HepG2 (cell line): ENCODE measurements around the gene ODC1. TPM values are rescaled to one million over a fixed set of nuclear protein-coding genes. Genes with fewer than 3 reads are reported as not detected.
A peak's percentile ranks its signal among the peaks of the same experiment; 100 is the strongest.

Source experiments
- ATAC-seq: fragments of 200-7000 bp; cut with Tn5 transposase; 3 replicates; pipeline ENCODE4 v1.9.1; 2020; ENCODE audit warnings: mild to moderate bottlenecking, moderate library complexity
- BruUV-seq: library from RNA; stranded (reverse); fragments of 400-500 nt; replicated peaks from 2 replicates; lab custom pipeline; 2021; lab: Mats Ljungman, UMichigan
- CTCF ChIA-PET: fragments of 300-600 bp; formaldehyde crosslinking; extraction: SDS; loops from one replicate; lab custom pipeline; 2021; ENCODE audit warnings: low total read pairs, inconsistent platforms, low intra/inter-chr PET ratio; lab: Yijun Ruan, JAX
- POLR2A ChIA-PET: fragments of 350-600 bp; sonication (Branson Sonifier 250); formaldehyde crosslinking; loops from one replicate; lab custom pipeline; 2020; ENCODE audit warnings: antibody characterized with exemption, inconsistent platforms; lab: Yijun Ruan, JAX
- DNase-seq: peaks from one replicate; pipeline ENCODE4 v3.0.0-alpha.2; 2015; ENCODE audit warnings: low spot score
- FAIRE-seq: peaks from 3 replicates; lab custom pipeline; 2011; peaks lifted over from hg19 to GRCh38; lab: Jason Lieb, UNC
- H2AFZ ChIP-seq: one replicate; pipeline ENCODE4 v1.6.1; 2011; ENCODE audit warnings: low read length, inconsistent platforms
- H3K27ac ChIP-seq: fragments of 300-600 bp; 3 replicates; pipeline ENCODE4 v1.8.0; 2011; ENCODE audit warnings: mixed run types, mild to moderate bottlenecking, mixed read lengths, low read length, inconsistent platforms; ENCODE audit not compliant: insufficient read depth; ENCODE audit errors: extremely low read length
- H3K27me3 ChIP-seq, 2 experiments: fragments of 200-600 bp in 1 of 2; 2 replicates in 1 of 2; 3 replicates in 1 of 2; pipeline versions ENCODE4 v1.6.0 to v1.8.0; 2011; ENCODE audit warnings: low read length in 2 of 2, mild to moderate bottlenecking in 2 of 2, moderate library complexity in 2 of 2, inconsistent platforms in 1 of 2; ENCODE audit not compliant: insufficient read depth in 2 of 2, control insufficient read depth in 1 of 2
- H3K36me3 ChIP-seq, 2 experiments: fragments of 200-600 bp in 1 of 2; replicated peaks in 1 of 2; 2 replicates in 1 of 2; 3 replicates in 1 of 2; pipeline versions ENCODE4 v1.5.1 to v1.8.0; 2011; ENCODE audit warnings: low read length in 2 of 2, inconsistent platforms in 1 of 2; ENCODE audit not compliant: insufficient read depth in 2 of 2, control insufficient read depth in 1 of 2
- H3K4me1 ChIP-seq: 2 replicates; pipeline ENCODE4 v1.5.1; 2012; ENCODE audit warnings: low read length, inconsistent platforms; ENCODE audit not compliant: insufficient read depth
- H3K4me2 ChIP-seq: 2 replicates; pipeline ENCODE4 v1.6.0; 2011; ENCODE audit warnings: low read depth, low read length, inconsistent platforms
- H3K4me3 ChIP-seq, 3 experiments: fragments of 200-600 bp in 1 of 3; sonication (generic), shearing (Covaris generic) in 1 of 3; replicated peaks in 1 of 3; 2 replicates each; pipeline ENCODE4 v1.5.1; 2011 to 2016; ENCODE audit warnings: low read length in 3 of 3, inconsistent platforms in 2 of 3, low read depth in 2 of 3, mild to moderate bottlenecking in 2 of 3, control low read depth in 1 of 3, mixed read lengths in 1 of 3; ENCODE audit not compliant: insufficient read depth in 1 of 3
- H3K79me2 ChIP-seq: one replicate; pipeline ENCODE4 v1.6.1; 2011; ENCODE audit warnings: low read length, inconsistent platforms; ENCODE audit not compliant: insufficient read depth
- H3K9ac ChIP-seq: 2 replicates; pipeline ENCODE4 v1.6.0; 2011; ENCODE audit warnings: mild to moderate bottlenecking, low read depth, low read length, inconsistent platforms; ENCODE audit not compliant: insufficient read depth
- H3K9me3 ChIP-seq: 2 replicates; pipeline ENCODE4 v1.5.1; 2012; ENCODE audit warnings: mild to moderate bottlenecking, low read length
- H4K20me1 ChIP-seq: 2 replicates; pipeline ENCODE4 v1.6.0; 2011; ENCODE audit warnings: inconsistent platforms, mild to moderate bottlenecking, low read length, moderate library complexity; ENCODE audit not compliant: insufficient read depth
- ESRRA ChIP-seq: sonication (generic); formaldehyde crosslinking; IDR thresholded peaks from 2 replicates; pipeline ENCODE4 v1.5.1; 2020; ENCODE audit warnings: mild to moderate bottlenecking, low read depth, missing genetic modification reagents
- FOXO4 ChIP-seq: sonication (generic); formaldehyde crosslinking; conservative IDR thresholded peaks from 2 replicates; pipeline ENCODE4 v1.8.1; 2023; ENCODE audit warnings: missing genetic modification reagents
- HNRNPUL1 ChIP-seq: fragments of 200-400 bp; formaldehyde crosslinking; IDR thresholded peaks from 2 replicates; pipeline ENCODE4 v1.6.1; 2017; ENCODE audit warnings: low read depth, mild to moderate bottlenecking, low read length, moderate library complexity
- HOXA3 ChIP-seq: sonication (generic); formaldehyde crosslinking; IDR thresholded peaks from 2 replicates; pipeline ENCODE4 v1.5.0; 2020; ENCODE audit warnings: missing genetic modification reagents
- HOXA5 ChIP-seq: sonication (generic); formaldehyde crosslinking; IDR thresholded peaks from 2 replicates; pipeline ENCODE4 v1.4.0; 2020; ENCODE audit warnings: missing genetic modification reagents
- JUNB ChIP-seq: sonication (generic); formaldehyde crosslinking; IDR thresholded peaks from 2 replicates; pipeline ENCODE4 v1.8.0; 2022; ENCODE audit warnings: missing genetic modification reagents, mild to moderate bottlenecking, borderline replicate concordance
- MIXL1 ChIP-seq: IDR thresholded peaks from 2 replicates; pipeline ENCODE4 v1.6.1; 2016
- NCOA2 ChIP-seq: sonication (generic); formaldehyde crosslinking; IDR thresholded peaks from 2 replicates; pipeline ENCODE4 v1.8.0; 2022; ENCODE audit warnings: inconsistent platforms
- NFKBIZ ChIP-seq: IDR thresholded peaks from 2 replicates; pipeline ENCODE4 v1.6.1; 2018; ENCODE audit warnings: missing genetic modification reagents, missing compliant biosample characterization
- PATZ1 ChIP-seq: sonication (generic); formaldehyde crosslinking; IDR thresholded peaks from 2 replicates; pipeline ENCODE4 v1.4.0; 2020; ENCODE audit warnings: missing genetic modification reagents
- SOX13 ChIP-seq, 3 experiments: fragments of 450-650 bp in 1 of 3; sonication (generic) in 1 of 3; formaldehyde crosslinking in 1 of 3; IDR thresholded peaks in 2 of 3; conservative IDR thresholded peaks in 1 of 3; 2 replicates each; pipeline versions ENCODE4 v1.5.0 to v1.6.1; 2016 to 2020; ENCODE audit warnings: antibody characterized with exemption in 1 of 3, mild to moderate bottlenecking in 1 of 3, missing compliant biosample characterization in 1 of 3, missing genetic modification reagents in 1 of 3, moderate library complexity in 1 of 3
- TEAD3 ChIP-seq: optimal IDR thresholded peaks from 2 replicates; pipeline ENCODE3; 2016; ENCODE audit warnings: borderline replicate concordance
- TFAP4 ChIP-seq: sonication (generic); IDR thresholded peaks from 2 replicates; pipeline ENCODE4 v1.6.1; 2016; ENCODE audit warnings: low read depth, borderline replicate concordance
- ZBTB25 ChIP-seq: IDR thresholded peaks from 2 replicates; pipeline ENCODE4 v1.6.1; 2018; ENCODE audit warnings: missing genetic modification reagents
- ZNF350 ChIP-seq: sonication (generic); formaldehyde crosslinking; IDR thresholded peaks from 2 replicates; pipeline ENCODE4 v1.4.0; 2020; ENCODE audit warnings: mild to moderate bottlenecking, low read depth, missing genetic modification reagents, borderline replicate concordance
- ZNF431 ChIP-seq: sonication (generic); formaldehyde crosslinking; IDR thresholded peaks from 2 replicates; pipeline ENCODE4 v1.9.0; 2022; ENCODE audit warnings: missing genetic modification reagents, low read depth, mild to moderate bottlenecking, borderline replicate concordance
- ZNF614 ChIP-seq: IDR thresholded peaks from 2 replicates; pipeline ENCODE4 v1.6.1; 2018; ENCODE audit warnings: missing biosample characterization, missing genetic modification reagents, inconsistent platforms, borderline replicate concordance
- ZNF768 ChIP-seq: sonication (generic); formaldehyde crosslinking; IDR thresholded peaks from 2 replicates; pipeline ENCODE4 v1.4.0; 2020; ENCODE audit warnings: missing genetic modification reagents
- ZNF841 ChIP-seq: sonication (generic); formaldehyde crosslinking; IDR thresholded peaks from 2 replicates; pipeline ENCODE4 v1.8.1; 2023; ENCODE audit warnings: missing genetic modification reagents, borderline replicate concordance
- ZNF879 ChIP-seq: sonication (generic); formaldehyde crosslinking; IDR thresholded peaks from 2 replicates; pipeline ENCODE4 v1.8.1; 2023; ENCODE audit warnings: missing genetic modification reagents
- WGBS: methylation state at CpG from one replicate; pipeline ENCODE4 v1.1.6; 2017; ENCODE audit warnings: low lambda C conversion rate; 5-methylcytosine and 5-hydroxymethylcytosine counted together
- in situ Hi-C: cut with HindIII; loops from 2 replicates; pipeline ENCODE4 v1.10.0; 2017; ENCODE audit warnings: low pct_unique_long_range_greater_than_20kb; ENCODE audit not compliant: extremely low pct_ligation_motif_present
- intact Hi-C: fragments of 100-400 bp; cut with micrococcal nuclease; formaldehyde crosslinking; loops from one replicate; pipeline ENCODE4 v1.10.0; 2022; ENCODE audit not compliant: unreplicated experiment
- polyA plus RNA-seq, 8 experiments: library from polyadenylated mRNA; depleted of rRNA in 3 of 8; stranded (reverse) in 7 of 8; unstranded in 1 of 8; fragments of >200 nt; fragmentation: Illumina TruSeq in 4 of 8; extraction: Trizol in 4 of 8; gene quantifications; 2 replicates each; pipeline versions ENCODE4 v1.2.1 to v1.2.3, GENCODE V29; 2011 to 2016; ENCODE audit warnings: low read depth in 4 of 8, missing spikeins in 1 of 8, mixed read lengths in 1 of 8; ENCODE audit not compliant: insufficient read depth in 1 of 8
- total RNA-seq, 5 experiments: library from RNA; depleted of rRNA; stranded (reverse); fragments of >200 nt; fragmentation: Illumina TruSeq; extraction: Trizol; gene quantifications; 2 replicates each; pipeline ENCODE4 v1.2.3, GENCODE V29; 2016; ENCODE audit warnings: low read depth in 1 of 5

The ODC1 gene
- total and polyA plus RNA-seq, 2 of the 13 experiments (the other 11 are each of a cell fraction or from before 2014, with no cell fraction given): 142 to 371 TPM

GRCh38 chr2:10482460-10482859 is 34.3 kb upstream of the ODC1 start:
- CTCF ChIA-PET: no interaction called here
- no peaks in the 10 kb centered on the region for H3K9me3 ChIP-seq
- no peak overlapping the region for H3K9ac ChIP-seq
- FAIRE-seq (peak; percentile 46), DNase-seq (peak; percentile 50), ATAC-seq (peak; percentile 73)
- intact Hi-C loops: no loop called here
- H3K27ac ChIP-seq: no peak overlapping the region
- POLR2A ChIA-PET: interaction anchor here (1.4 kb wide), 1 partner anchor 33 kb away, joined by 13 read pairs; the partner anchor contains the start of gene ODC1
- H4K20me1 ChIP-seq: no peaks in the 10 kb centered on the region
- H2AFZ ChIP-seq: no peak overlapping the region
- H3K27me3 ChIP-seq: peaks cover 5 to 29% of the 10 kb centered on the region in 2 experiments; a peak in 4 of 5 replicates
- H3K36me3 ChIP-seq: no peaks in the 10 kb centered on the region
- in situ Hi-C loops: no loop called here
- H3K79me2 ChIP-seq: no peaks in the 10 kb centered on the region
- no TSS peak for BruUV-seq
- H3K4me3 ChIP-seq: peak overlapping the region in 1 of 3 experiments; percentile 21; a peak in 2 of 6 replicates
- 5% methylated on average over 8 of the region's 8 CpGs for WGBS
- peak overlapping the region; percentile 58 for H3K4me2 ChIP-seq
- peaks cover 72% of the 10 kb centered on the region for H3K4me1 ChIP-seq
- TF ChIP-seq ZNF768 (no peak), SOX13 (IDR thresholded peaks at IDR 0.05) (no peak), SOX13 (CRISPR knock-in tag; conservative IDR thresholded peaks at IDR 0.05 in 1 of 2, IDR thresholded peaks at IDR 0.05 in 1 of 2) (peak in 1 of 2 experiments; percentile 30; a peak in 1 of 4 replicates), PATZ1 (CRISPR knock-in tag) (peak; percentile 71; the same call in 1 of the 2 replicates), HOXA3 (CRISPR knock-in tag) (peak; percentile 13; the same call in 1 of the 2 replicates), TEAD3 (CRISPR knock-in tag) (no peak), JUNB (CRISPR knock-in tag) (no peak), HNRNPUL1 (no peak), ZBTB25 (no peak), NCOA2 (CRISPR knock-in tag) (no peak), FOXO4 (CRISPR knock-in tag) (no peak), MIXL1 (CRISPR knock-in tag) (peak; percentile 40; the same call in 1 of the 2 replicates), ESRRA (CRISPR knock-in tag) (no peak), ZNF431 (CRISPR knock-in tag) (no peak), ZNF614 (CRISPR knock-in tag) (0 out of 2 replicates have a peak, but pooled peaks have one; percentile 29), ZNF350 (0 out of 2 replicates have a peak, but pooled peaks have one; percentile 24), HOXA5 (CRISPR knock-in tag) (0 out of 2 replicates have a peak, but pooled peaks have one; percentile 51), TFAP4 (peak; percentile 27; the same call in 1 of the 2 replicates), ZNF841 (CRISPR knock-in tag) (no peak), NFKBIZ (CRISPR knock-in tag) (no peak), ZNF879 (no peak)
